Neural progenitor cell (in vitro differentiated cells): ENCODE results near the gene UGGT2. TPM values are rescaled to one million over a fixed set of nuclear protein-coding genes. Genes with fewer than 3 reads are reported as not detected.

Experiments used
- DNase-seq: peaks from one replicate; pipeline ENCODE4 v3.0.0-alpha.2; 2016; ENCODE audit warnings: low spot score
- H2AFZ ChIP-seq: fragments of 200-600 bp; sonication (generic); replicated peaks from 2 replicates; pipeline ENCODE4 v1.6.1; 2016; ENCODE audit warnings: antibody characterized with exemption
- H3F3A ChIP-seq: fragments of 200-600 bp; sonication (generic); 2 replicates; pipeline ENCODE4 v1.6.1; 2016; ENCODE audit warnings: antibody characterized with exemption, low read depth
- H3K27ac ChIP-seq: fragments of 200-600 bp; sonication (generic); 2 replicates; pipeline ENCODE4 v1.5.1; 2016; ENCODE audit warnings: mild to moderate bottlenecking
- H3K27me3 ChIP-seq: fragments of 200-600 bp; sonication (generic); 2 replicates; pipeline ENCODE4 v1.6.1; 2016; ENCODE audit warnings: mild to moderate bottlenecking, moderate library complexity
- H3K36me3 ChIP-seq: fragments of 200-600 bp; sonication (generic); 2 replicates; pipeline ENCODE4 v1.5.1; 2016
- H3K4me1 ChIP-seq: fragments of 200-600 bp; sonication (generic); 2 replicates; pipeline ENCODE4 v1.6.1; 2016; ENCODE audit warnings: mixed run types
- H3K4me2 ChIP-seq: fragments of 200-600 bp; sonication (generic); 2 replicates; pipeline ENCODE4 v1.6.1; 2016
- H3K4me3 ChIP-seq: fragments of 200-600 bp; sonication (generic); 2 replicates; pipeline ENCODE4 v1.5.1; 2016
- H3K79me2 ChIP-seq: fragments of 200-600 bp; sonication (generic); 2 replicates; pipeline ENCODE4 v1.6.1; 2016; ENCODE audit warnings: low read depth
- H3K9ac ChIP-seq: fragments of 200-600 bp; sonication (generic); 2 replicates; pipeline ENCODE4 v1.6.1; 2016
- H3K9me3 ChIP-seq: fragments of 200-600 bp; sonication (generic); 2 replicates; pipeline ENCODE4 v1.5.1; 2016; ENCODE audit warnings: low read depth
- H4K20me1 ChIP-seq: fragments of 200-600 bp; sonication (generic); 2 replicates; pipeline ENCODE4 v1.6.1; 2016; ENCODE audit warnings: low read depth
- H3K27ac Mint-ChIP-seq: 3 replicates; pipeline ENCODE4 v1.8.0; 2021; ENCODE audit warnings: mixed read lengths
- H3K27me3 Mint-ChIP-seq: 2 replicates; pipeline ENCODE4 v1.8.0; 2022; ENCODE audit warnings: low read depth, mild to moderate bottlenecking, inconsistent platforms, moderate library complexity, mixed read lengths; ENCODE audit not compliant: insufficient read depth
- H3K36me3 Mint-ChIP-seq: 3 replicates; pipeline ENCODE4 v1.8.0; 2021; ENCODE audit warnings: mixed read lengths
- H3K4me1 Mint-ChIP-seq: 3 replicates; pipeline ENCODE4 v1.8.0; 2021; ENCODE audit warnings: mixed read lengths
- H3K4me3 Mint-ChIP-seq: 3 replicates; pipeline ENCODE4 v1.8.0; 2021; ENCODE audit warnings: mild to moderate bottlenecking, moderate library complexity, mixed read lengths
- H3K9me3 Mint-ChIP-seq: 3 replicates; pipeline ENCODE4 v1.8.0; 2020; ENCODE audit warnings: mixed read lengths
- EZH2 ChIP-seq: fragments of 200-600 bp; sonication (generic); IDR thresholded peaks from 2 replicates; pipeline ENCODE4 v1.6.1; 2017; ENCODE audit warnings: antibody characterized with exemption, mild to moderate bottlenecking, moderate library complexity
- EZH2phosphoT487 ChIP-seq: fragments of 200-600 bp; sonication (generic); IDR thresholded peaks from 2 replicates; pipeline ENCODE4 v1.6.1; 2017; ENCODE audit warnings: antibody characterized with exemption
- total RNA-seq: library from RNA; depleted of rRNA; stranded (reverse); fragments of >200 nt; gene quantifications from 2 replicates; pipeline ENCODE4 v1.2.3, GENCODE V29; 2015; ENCODE audit warnings: low replicate concordance
- TF ChIP-seq, protein P1 (sequence below): fragments of 200-600 bp; sonication (generic); IDR thresholded peaks from 2 replicates; pipeline ENCODE4 v1.5.1; 2017; ENCODE audit warnings: antibody characterized with exemption, mild to moderate bottlenecking

The UGGT2 gene
- total RNA-seq, 1 donor from 2014 or later = 70.4 TPM

- Histone ChIP-seq H3K4me1 (peaks cover 11% of the 10 kb centered on the region), H3K9me3 (no peaks in the 10 kb centered on the region), H3K27me3 (peaks cover 85% of the 10 kb centered on the region), H3K4me2 (no peak overlapping the region), H3K36me3 (no peaks in the 10 kb centered on the region), H3F3A (peaks cover 11% of the 10 kb centered on the region), H3K79me2 (no peaks in the 10 kb centered on the region), H2AFZ (no peak overlapping the region), H4K20me1 (peaks cover 11% of the 10 kb centered on the region), H3K9ac (no peak overlapping the region), H3K27ac (no peak overlapping the region), H3K4me3 (no peak overlapping the region)
- peak overlapping the region; percentile 88 for H3K4me3 Mint-ChIP-seq
- peaks cover 16% of the 10 kb centered on the region for H3K4me1 Mint-ChIP-seq
- no peak overlapping the region for H3K27ac Mint-ChIP-seq
- TF ChIP-seq EZH2phosphoT487 (no peak), EZH2 (no peak)
- TF ChIP-seq, protein P1, sequence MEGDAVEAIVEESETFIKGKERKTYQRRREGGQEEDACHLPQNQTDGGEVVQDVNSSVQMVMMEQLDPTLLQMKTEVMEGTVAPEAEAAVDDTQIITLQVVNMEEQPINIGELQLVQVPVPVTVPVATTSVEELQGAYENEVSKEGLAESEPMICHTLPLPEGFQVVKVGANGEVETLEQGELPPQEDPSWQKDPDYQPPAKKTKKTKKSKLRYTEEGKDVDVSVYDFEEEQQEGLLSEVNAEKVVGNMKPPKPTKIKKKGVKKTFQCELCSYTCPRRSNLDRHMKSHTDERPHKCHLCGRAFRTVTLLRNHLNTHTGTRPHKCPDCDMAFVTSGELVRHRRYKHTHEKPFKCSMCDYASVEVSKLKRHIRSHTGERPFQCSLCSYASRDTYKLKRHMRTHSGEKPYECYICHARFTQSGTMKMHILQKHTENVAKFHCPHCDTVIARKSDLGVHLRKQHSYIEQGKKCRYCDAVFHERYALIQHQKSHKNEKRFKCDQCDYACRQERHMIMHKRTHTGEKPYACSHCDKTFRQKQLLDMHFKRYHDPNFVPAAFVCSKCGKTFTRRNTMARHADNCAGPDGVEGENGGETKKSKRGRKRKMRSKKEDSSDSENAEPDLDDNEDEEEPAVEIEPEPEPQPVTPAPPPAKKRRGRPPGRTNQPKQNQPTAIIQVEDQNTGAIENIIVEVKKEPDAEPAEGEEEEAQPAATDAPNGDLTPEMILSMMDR = no peak
- no peaks in the 10 kb centered on the region for H3K9me3 Mint-ChIP-seq
- H3K36me3 Mint-ChIP-seq = no peaks in the 10 kb centered on the region
- DNase-seq = no peak
- peaks cover 40% of the 10 kb centered on the region for H3K27me3 Mint-ChIP-seq
These were observed 35.9 kb upstream of the UGGT2 start for GRCh38 chr13:96089139-96089538.

DNA sequence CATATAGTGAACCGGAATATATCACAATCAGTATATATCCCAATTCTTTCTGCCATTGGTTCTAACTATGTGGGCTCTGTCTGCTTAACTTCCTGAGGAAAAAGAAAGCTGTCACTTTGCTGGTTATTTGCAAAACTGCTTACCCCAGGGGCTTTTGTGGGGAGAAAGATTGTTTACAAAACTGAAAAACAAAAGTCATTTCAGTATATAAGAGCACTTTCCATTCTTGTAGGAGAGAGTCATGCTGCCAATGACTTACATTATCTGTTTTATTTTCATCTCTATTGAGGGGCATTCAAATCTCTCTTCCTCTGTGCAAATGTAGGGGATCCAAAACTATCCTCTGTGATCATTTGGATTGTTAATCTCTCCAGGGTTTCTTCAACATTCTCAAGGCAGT is 33.5 kb upstream of the UGGT2 start:
- Histone ChIP-seq H2AFZ (no peak overlapping the region), H3K27me3 (peaks cover 61% of the 10 kb centered on the region), H3K9me3 (no peaks in the 10 kb centered on the region), H3K9ac (no peak overlapping the region), H3K4me3 (no peak overlapping the region), H4K20me1 (peaks cover 2% of the 10 kb centered on the region), H3K27ac (no peak overlapping the region), H3F3A (peaks cover 4% of the 10 kb centered on the region), H3K4me1 (peaks cover 8% of the 10 kb centered on the region), H3K4me2 (no peak overlapping the region), H3K36me3 (no peaks in the 10 kb centered on the region), H3K79me2 (no peaks in the 10 kb centered on the region)
- Mint-ChIP-seq H3K4me1 (peaks cover 11% of the 10 kb centered on the region), H3K4me3 (no peak overlapping the region), H3K27me3 (peaks cover 26% of the 10 kb centered on the region), H3K9me3 (no peaks in the 10 kb centered on the region), H3K36me3 (no peaks in the 10 kb centered on the region), H3K27ac (no peak overlapping the region)
- TF ChIP-seq EZH2 = no peak
- TF ChIP-seq, protein P1 = no peak
- TF ChIP-seq EZH2phosphoT487 = no peak
- no peak for DNase-seq

DNA sequence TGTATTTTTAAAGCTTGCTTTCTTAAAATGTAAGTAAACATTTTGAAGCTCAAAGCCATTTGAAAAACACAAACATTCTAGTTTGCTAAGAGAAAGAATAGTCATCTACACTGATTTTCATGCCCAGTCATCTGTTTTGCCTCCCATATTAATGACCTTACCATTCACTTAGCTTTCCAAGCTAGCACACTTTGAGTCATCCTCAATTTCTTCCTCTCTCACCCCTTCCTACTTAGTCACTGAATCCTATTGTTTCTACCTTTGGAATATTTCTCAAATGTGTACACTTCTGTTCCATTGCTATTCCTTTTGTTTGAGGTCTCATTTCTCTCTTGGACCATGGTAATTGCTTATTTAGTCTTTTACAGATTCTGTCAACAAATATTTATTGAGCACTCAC is 29.4 kb upstream of the UGGT2 start:
- Histone ChIP-seq H4K20me1 (no peaks in the 10 kb centered on the region), H3K79me2 (no peaks in the 10 kb centered on the region), H3K9ac (no peak overlapping the region), H3K4me3 (no peak overlapping the region), H3K9me3 (no peaks in the 10 kb centered on the region), H2AFZ (no peak overlapping the region), H3K4me2 (no peak overlapping the region), H3K36me3 (no peaks in the 10 kb centered on the region), H3F3A (no peaks in the 10 kb centered on the region), H3K27me3 (peaks cover 21% of the 10 kb centered on the region), H3K4me1 (no peaks in the 10 kb centered on the region), H3K27ac (no peak overlapping the region)
- TF ChIP-seq, protein P1 = no peak
- TF ChIP-seq EZH2 (no peak), EZH2phosphoT487 (no peak)
- peaks cover 6% of the 10 kb centered on the region for H3K4me1 Mint-ChIP-seq
- H3K36me3 Mint-ChIP-seq = no peaks in the 10 kb centered on the region
- H3K9me3 Mint-ChIP-seq = no peaks in the 10 kb centered on the region
- no peak for DNase-seq
- H3K4me3 Mint-ChIP-seq = no peak overlapping the region
- H3K27ac Mint-ChIP-seq = no peak overlapping the region
- no peaks in the 10 kb centered on the region for H3K27me3 Mint-ChIP-seq
